HG03521 (cell line): Measurements from ENCODE around the gene PCDHA11.
"Not testable (repeated sequence)": the region's sequence is repeated elsewhere in the genome, so short reads cannot be mapped to it uniquely, and the experiment has no call there.

ENCODE experiments used
- ATAC-seq: cut with Tn5 transposase; IDR thresholded peaks from one replicate; pipeline ENCODE4 v1.9.1; 2021; ENCODE audit warnings: mild to moderate bottlenecking, moderate library complexity; ENCODE audit not compliant: unreplicated experiment

Gene PCDHA11, protein sequence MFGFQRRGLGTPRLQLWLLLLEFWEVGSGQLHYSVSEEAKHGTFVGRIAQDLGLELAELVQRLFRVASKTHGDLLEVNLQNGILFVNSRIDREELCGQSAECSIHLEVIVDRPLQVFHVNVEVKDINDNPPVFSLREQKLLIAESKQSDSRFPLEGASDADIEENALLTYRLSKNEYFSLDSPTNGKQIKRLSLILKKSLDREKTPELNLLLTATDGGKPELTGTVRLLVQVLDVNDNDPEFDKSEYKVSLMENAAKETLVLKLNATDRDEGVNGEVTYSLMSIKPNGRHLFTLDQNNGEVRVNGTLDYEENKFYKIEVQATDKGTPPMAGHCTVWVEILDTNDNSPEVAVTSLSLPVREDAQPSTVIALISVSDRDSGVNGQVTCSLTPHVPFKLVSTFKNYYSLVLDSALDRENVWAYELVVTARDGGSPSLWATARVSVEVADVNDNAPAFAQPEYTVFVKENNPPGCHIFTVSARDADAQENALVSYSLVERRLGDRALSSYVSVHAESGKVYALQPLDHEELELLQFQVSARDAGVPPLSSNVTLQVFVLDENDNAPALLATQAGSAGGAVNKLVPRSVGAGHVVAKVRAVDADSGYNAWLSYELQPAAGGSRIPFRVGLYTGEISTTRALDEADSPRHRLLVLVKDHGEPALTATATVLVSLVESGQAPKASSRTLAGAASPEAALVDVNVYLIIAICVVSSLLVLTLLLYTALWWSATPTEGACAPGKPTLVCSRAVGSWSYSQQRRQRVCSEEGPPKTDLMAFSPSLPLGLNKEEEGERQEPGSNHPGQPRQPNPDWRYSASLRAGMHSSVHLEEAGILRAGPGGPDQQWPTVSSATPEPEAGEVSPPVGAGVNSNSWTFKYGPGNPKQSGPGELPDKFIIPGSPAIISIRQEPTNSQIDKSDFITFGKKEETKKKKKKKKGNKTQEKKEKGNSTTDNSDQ

DNA sequence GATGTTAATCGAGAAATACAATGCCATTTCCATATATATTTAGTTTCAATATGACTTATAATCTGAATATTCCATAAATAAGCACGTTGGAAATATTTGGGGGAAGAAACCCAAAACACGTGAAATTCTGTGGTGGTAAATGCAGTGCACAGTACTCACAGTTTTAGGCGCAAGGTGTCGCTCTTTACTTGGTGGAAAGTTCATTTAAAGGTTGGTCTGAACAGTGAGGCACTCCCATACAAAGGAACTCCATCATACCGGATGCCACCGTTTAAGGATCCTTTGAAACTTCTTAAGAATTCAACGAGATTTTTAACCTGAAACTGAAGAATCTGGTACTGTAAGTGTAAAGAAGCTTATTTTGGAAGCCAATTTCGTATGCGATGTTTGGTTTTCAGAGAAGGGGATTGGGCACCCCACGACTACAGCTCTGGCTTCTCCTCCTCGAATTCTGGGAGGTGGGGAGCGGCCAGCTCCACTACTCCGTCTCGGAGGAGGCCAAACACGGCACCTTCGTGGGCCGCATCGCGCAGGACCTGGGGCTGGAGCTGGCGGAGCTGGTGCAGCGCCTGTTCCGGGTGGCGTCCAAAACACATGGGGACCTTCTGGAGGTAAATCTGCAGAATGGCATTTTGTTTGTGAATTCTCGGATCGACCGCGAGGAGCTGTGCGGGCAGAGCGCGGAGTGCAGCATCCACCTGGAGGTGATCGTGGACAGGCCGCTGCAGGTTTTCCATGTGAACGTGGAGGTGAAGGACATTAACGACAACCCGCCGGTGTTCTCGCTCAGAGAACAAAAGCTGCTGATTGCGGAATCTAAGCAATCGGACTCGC lies at the start of gene PCDHA11:
Gene PCDHA11, plus strand, starts transcription at position 237 of the 834 bp plus-strand sequence. Its CDS starts 147 bp downstream, at position 384.
- no peak for ATAC-seq

DNA sequence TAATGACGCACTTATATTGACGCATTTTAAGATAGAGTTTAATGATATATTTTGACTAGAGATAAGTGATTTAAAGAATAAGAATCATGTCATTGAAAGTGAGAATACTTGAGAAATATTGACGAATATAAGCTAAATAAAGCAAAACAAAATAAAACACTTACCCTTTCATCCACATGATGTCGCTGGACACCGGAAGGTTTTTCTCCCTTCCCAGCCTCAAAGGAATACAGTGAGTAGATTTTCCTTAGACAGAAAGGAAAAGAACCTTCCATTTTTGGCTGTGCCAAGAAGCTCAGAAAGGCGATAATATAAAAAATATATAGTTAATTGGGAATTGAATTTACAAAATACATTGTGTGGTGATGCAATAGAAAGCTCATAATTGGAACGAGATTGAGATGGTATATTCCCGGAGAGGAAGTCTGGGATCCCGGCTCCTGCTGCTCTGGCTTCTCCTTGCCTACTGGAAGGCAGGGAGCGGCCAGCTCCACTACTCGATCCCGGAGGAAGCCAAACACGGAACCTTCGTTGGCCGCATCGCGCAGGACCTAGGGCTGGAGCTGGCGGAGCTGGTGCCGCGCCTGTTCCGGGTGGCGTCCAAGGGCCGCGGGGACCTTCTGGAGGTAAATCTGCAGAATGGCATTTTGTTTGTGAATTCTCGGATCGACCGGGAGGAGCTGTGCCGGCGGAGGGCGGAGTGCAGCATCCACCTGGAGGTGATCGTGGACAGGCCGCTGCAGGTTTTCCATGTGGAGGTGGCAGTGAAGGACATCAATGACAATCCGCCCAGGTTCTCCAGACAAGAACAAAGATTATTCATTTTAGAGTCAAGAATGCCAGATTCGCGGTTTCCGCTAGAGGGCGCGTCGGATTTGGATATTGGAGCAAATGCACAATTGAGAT lies 47.1 kb upstream of the PCDHA11 start, which contains the start of gene PCDHA5:
Gene PCDHA5, plus strand, starts transcription at position 239 of the 906 bp plus-strand sequence.
- ATAC-seq: no peak

DNA sequence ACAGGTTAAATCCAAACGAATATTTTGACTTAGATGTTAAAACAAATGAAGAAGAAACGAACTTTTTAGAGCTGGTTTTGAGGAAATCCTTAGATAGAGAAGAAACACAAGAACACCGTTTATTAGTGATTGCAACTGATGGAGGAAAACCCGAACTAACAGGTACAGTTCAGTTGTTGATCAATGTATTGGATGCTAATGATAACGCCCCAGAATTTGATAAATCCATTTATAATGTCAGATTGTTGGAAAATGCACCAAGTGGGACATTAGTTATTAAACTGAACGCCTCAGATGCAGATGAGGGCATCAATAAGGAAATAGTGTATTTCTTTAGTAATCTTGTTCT lies 46.5 kb upstream of the PCDHA11 start:
- ATAC-seq: no peak

DNA sequence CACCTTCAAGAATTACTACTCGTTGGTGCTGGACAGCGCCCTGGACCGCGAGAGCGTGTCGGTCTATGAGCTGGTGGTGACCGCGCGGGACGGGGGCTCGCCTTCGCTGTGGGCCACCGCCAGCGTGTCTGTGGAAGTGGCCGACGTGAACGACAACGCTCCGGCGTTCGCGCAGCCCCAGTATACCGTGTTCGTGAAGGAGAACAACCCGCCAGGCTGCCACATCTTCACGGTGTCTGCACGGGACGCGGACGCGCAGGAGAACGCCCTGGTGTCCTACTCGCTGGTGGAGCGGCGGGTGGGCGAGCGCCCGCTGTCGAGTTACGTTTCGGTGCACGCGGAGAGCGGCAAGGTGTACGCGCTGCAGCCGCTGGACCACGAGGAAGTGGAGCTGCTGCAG lies 45.8 kb upstream of the PCDHA11 start:
- not testable (repeated sequence) for ATAC-seq

DNA sequence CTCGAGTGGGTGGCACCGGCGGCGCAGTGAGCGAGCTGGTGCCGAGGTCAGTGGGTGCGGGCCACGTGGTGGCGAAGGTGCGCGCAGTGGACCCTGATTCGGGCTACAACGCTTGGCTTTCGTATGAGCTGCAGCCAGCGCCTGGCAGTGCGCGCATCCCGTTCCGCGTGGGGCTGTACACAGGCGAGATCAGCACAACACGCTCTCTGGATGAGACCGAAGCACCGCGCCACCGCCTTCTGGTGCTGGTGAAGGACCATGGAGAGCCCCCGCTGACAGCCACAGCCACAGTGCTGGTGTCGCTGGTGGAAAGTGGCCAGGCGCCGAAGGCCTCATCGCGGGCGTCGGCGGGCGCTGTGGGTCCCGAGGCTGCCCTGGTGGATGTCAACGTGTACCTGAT lies 45.3 kb upstream of the PCDHA11 start:
- ATAC-seq: no peak

DNA sequence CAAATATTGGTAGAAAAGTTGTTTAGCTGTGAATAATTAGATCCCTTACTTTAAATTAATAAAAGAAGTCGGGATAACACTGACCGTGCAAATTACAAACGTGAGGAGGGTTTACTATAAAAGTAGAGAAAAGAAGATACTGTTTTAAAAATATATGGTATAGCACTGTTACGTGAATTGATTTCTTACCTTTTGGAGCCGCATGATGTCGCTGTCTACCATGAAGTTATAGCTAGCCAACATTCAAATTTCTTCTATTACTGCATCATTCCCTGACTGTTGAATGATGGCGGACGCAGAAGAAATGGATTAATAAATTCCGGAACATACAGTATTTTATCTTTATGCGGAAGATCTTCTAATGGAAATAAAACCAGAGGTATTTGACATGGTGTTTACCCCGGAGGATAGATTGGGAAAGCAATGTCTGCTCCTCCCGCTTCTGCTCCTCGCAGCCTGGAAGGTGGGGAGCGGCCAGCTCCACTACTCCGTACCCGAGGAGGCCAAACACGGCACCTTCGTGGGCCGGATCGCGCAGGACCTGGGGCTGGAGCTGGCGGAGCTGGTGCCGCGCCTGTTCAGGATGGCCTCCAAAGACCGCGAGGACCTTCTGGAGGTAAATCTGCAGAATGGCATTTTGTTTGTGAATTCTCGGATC lies 40.9 kb upstream of the PCDHA11 start, which contains the start of gene PCDHA6:
Gene PCDHA6, plus strand, starts transcription at position 257 of the 658 bp plus-strand sequence. Its CDS starts 132 bp downstream, at position 389.
- ATAC-seq: no peak

DNA sequence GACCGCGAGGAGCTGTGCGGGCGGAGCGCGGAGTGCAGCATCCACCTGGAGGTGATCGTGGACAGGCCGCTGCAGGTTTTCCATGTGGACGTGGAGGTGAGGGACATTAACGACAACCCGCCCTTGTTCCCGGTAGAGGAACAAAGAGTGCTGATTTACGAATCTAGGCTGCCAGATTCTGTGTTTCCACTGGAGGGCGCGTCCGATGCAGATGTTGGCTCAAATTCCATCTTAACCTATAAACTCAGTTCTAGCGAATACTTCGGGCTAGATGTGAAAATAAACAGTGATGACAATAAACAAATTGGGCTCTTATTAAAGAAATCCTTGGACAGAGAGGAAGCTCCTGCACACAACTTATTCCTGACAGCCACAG lies 40.4 kb upstream of the PCDHA11 start:
- no peak for ATAC-seq

DNA sequence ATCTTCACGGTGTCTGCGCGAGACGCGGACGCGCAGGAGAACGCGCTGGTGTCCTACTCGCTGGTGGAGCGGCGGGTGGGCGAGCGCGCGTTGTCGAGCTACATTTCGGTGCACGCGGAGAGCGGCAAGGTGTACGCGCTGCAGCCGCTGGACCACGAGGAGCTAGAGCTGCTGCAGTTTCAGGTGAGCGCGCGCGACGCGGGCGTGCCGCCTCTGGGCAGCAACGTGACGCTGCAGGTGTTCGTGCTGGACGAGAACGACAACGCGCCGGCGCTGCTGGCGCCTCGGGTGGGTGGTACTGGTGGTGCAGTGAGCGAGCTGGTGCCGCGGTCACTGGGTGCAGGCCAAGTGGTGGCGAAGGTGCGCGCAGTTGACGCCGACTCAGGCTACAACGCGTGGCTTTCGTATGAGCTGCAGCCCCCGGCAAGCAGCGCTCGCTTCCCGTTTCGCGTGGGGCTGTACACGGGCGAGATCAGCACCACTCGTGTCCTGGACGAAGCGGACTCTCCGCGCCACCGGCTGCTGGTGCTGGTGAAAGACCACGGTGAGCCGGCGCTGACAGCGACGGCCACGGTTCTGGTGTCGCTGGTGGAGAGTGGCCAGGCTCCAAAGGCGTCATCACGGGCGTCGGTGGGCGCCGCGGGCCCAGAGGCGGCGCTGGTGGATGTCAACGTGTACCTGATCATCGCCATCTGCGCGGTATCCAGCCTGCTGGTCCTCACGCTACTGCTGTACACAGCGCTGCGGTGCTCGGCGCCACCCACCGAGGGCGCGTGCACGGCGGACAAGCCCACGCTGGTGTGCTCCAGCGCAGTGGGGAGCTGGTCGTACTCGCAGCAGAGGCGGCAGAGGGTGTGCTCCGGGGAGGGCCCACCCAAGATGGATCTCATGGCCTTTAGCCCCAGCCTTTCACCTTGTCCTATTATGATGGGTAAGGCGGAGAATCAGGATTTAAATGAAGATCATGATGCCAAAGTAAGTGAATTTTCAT lies 39.0 kb upstream of the PCDHA11 start:
- not testable (repeated sequence) for ATAC-seq

DNA sequence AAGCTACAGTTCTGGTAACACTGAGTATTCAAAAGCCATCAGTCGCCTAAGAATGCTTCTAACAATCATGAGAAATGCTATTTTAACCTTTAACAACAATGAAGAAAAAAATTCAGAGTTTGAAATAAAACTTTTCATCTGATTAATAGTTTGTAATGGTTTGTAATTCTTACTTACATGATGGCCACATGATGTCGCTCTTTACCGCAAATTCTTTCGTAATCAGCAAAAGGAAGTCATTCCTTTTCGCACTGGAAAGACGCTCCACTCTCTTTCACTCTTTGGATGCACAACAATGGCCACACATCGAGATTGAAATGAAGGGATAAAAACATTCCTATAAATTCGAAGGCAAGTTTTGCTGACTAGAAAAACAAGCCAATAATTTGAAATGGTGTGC lies 34.8 kb upstream of the PCDHA11 start, which contains the start of gene PCDHA7:
Gene PCDHA7, plus strand, starts transcription at position 277 of the 400 bp plus-strand sequence. Its CDS starts 115 bp downstream, at position 392.
- ATAC-seq: no peak

DNA sequence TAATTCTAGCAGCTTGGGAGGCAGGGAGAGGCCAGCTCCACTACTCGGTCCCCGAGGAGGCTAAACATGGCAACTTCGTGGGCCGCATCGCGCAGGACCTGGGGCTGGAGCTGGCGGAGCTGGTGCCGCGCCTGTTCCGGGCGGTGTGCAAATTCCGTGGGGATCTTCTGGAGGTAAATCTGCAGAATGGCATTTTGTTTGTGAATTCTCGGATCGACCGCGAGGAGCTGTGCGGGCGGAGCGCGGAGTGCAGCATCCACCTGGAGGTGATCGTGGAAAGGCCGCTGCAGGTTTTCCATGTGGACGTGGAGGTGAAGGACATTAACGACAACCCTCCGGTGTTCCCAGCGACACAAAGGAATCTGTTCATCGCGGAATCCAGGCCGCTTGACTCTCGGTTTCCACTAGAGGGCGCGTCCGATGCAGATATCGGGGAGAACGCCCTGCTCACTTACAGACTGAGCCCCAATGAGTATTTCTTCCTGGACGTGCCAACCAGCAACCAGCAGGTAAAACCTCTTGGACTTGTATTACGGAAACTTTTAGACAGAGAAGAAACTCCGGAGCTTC lies 34.2 kb upstream of the PCDHA11 start:
- not testable (repeated sequence) for ATAC-seq

DNA sequence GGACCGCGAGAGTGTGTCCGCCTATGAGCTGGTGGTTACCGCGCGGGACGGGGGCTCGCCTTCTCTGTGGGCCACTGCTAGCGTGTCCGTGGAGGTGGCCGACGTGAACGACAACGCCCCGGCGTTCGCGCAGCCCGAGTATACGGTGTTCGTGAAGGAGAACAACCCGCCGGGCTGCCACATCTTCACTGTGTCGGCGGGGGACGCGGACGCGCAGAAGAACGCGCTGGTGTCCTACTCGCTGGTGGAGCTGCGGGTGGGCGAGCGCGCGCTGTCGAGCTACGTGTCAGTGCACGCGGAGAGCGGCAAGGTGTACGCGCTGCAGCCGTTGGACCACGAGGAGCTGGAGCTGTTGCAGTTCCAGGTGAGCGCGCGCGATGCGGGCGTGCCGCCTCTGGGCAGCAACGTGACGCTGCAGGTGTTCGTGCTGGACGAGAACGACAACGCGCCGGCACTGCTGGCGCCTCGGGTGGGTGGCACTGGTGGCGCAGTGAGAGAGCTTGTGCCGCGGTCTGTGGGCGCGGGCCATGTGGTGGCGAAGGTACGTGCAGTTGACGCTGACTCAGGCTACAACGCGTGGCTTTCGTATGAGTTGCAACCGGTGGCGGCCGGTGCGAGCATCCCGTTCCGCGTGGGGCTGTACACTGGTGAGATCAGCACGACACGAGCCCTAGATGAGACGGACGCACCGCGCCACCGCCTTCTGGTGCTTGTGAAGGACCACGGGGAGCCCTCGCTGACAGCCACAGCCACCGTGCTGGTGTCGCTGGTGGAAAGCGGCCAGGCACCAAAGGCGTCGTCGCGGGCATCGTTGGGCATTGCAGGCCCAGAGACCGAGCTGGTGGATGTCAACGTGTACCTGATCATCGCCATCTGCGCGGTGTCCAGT lies 32.9 kb upstream of the PCDHA11 start:
- ATAC-seq: no peak

DNA sequence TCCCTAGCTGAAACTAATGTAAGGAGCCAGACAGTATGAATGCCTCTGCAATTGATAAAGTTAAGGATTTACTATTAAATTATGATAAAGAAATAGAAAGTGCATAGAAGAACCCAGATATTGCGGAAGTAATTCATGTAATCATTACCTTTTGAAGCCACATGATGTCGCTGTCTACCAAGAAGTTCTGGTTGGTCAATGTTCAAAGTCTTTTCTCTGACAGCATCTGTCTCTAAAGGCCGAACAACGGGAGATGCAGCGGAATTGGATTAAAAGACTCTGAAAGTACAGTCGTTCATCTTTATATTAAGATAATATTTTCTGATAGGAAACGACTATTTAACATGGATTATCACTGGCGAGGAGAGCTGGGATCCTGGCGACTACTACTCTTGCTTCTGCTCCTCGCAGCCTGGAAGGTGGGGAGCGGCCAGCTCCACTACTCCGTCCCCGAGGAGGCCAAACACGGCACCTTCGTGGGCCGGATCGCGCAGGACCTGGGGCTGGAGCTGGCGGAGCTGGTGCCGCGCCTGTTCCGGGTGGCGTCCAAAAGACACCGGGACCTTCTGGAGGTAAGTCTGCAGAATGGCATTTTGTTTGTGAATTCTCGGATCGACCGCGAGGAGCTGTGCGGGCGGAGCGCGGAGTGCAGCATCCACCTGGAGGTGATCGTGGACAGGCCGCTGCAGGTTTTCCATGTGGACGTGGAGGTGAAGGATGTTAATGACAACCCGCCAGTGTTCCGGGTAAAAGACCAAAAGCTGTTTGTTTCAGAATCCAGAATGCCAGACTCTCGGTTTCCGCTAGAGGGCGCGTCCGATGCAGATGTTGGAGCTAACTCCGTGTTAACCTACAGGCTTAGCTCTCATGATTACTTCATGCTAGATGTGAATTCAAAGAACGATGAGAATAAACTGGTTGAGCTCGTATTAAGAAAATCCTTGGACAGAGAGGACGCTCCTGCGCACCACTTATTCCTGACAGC lies 27.5 kb upstream of the PCDHA11 start, which contains the start of gene PCDHA8:
Gene PCDHA8, plus strand, starts transcription at position 210 of the 985 bp plus-strand sequence. Its CDS starts 135 bp downstream, at position 345.
- no peak for ATAC-seq

DNA sequence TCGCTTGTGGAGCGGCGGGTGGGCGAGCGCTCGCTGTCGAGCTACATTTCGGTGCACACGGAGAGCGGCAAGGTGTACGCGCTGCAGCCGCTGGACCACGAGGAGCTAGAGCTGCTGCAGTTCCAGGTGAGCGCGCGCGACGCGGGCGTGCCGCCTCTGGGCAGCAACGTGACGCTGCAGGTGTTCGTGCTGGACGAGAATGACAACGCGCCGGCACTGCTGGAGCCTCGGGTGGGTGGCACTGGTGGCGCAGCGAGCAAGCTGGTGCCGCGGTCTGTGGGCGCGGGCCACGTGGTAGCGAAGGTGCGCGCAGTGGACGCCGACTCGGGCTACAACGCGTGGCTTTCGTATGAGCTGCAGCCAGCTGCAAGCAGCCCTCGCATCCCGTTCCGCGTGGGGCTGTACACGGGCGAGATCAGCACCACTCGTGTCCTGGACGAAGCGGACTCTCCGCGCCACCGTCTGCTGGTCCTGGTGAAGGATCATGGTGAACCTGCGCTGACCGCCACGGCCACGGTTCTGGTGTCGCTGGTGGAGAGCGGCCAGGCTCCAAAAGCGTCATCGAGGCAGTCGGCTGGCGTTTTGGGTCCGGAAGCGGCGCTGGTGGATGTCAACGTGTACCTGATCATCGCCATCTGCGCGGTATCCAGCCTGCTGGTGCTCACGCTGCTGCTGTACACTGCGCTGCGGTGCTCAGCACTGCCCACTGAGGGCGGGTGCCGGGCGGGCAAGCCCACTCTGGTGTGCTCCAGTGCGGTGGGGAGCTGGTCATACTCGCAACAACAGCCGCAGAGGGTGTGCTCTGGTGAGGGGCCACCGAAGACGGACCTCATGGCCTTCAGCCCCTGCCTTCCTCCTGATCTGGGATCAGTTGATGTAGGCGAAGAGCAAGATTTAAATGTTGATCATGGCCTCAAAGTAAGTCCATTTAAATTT lies 25.7 kb upstream of the PCDHA11 start:
- no peak for ATAC-seq
